H1 (cell line): ENCODE data around the gene CCDC38. TPM values are rescaled to one million over a fixed set of nuclear protein-coding genes. Genes with fewer than 3 reads are reported as not detected.

Experiments
- CTCF ChIA-PET: fragments of 300-600 bp; sonication (Branson Sonifier 250); formaldehyde crosslinking; loops from one replicate; lab custom pipeline; 2021; ENCODE audit not compliant: partially characterized antibody; lab: Charles Lee
- POLR2A ChIA-PET: fragments of 300-600 bp; sonication (Branson Sonifier 250); formaldehyde crosslinking; loops from one replicate; lab custom pipeline; 2021; ENCODE audit warnings: inconsistent platforms; ENCODE audit not compliant: partially characterized antibody; lab: Charles Lee
- DNase-seq, 2 experiments: peaks; one replicate each; pipeline versions ENCODE4 v3.0.0 to v3.0.0-alpha.2; 2010 to 2022; ENCODE audit warnings: low spot score in 2 of 2, low read depth in 1 of 2, mixed read lengths in 1 of 2
- FAIRE-seq: peaks from 2 replicates; lab custom pipeline; 2011; peaks lifted over from hg19 to GRCh38; lab: Jason Lieb, UNC
- H2AFZ ChIP-seq: 2 replicates; pipeline ENCODE4 v1.8.1; 2012; ENCODE audit warnings: low read length, inconsistent platforms
- H2AK5ac ChIP-seq: 2 replicates; pipeline ENCODE4 v1.6.1; 2013; ENCODE audit warnings: low read depth, low read length
- H2BK120ac ChIP-seq: replicated peaks from 2 replicates; pipeline ENCODE3; 2013; ENCODE audit warnings: low read depth, low read length, inconsistent platforms
- H2BK12ac ChIP-seq: 2 replicates; pipeline ENCODE4 v1.6.1; 2013; ENCODE audit warnings: low read depth, low read length
- H2BK15ac ChIP-seq: 2 replicates; pipeline ENCODE4 v1.6.1; 2013; ENCODE audit warnings: low read length
- H2BK20ac ChIP-seq: 2 replicates; pipeline ENCODE4 v1.6.1; 2013; ENCODE audit warnings: low read length
- H2BK5ac ChIP-seq: 2 replicates; pipeline ENCODE4 v1.6.1; 2013; ENCODE audit warnings: low read depth, low read length
- H3K14ac ChIP-seq: 2 replicates; pipeline ENCODE4 v1.6.1; 2013; ENCODE audit warnings: inconsistent platforms; ENCODE audit not compliant: insufficient read length
- H3K18ac ChIP-seq: 2 replicates; pipeline ENCODE4 v1.6.1; 2013; ENCODE audit warnings: low read length; ENCODE audit errors: extremely low read depth
- H3K23ac ChIP-seq: 2 replicates; pipeline ENCODE4 v1.6.1; 2013; ENCODE audit warnings: inconsistent platforms; ENCODE audit not compliant: insufficient read length
- H3K23me2 ChIP-seq: 2 replicates; pipeline ENCODE4 v1.6.1; 2013; ENCODE audit warnings: low read depth, low read length
- H3K27ac ChIP-seq: 2 replicates; pipeline ENCODE4 v1.6.1; 2011; ENCODE audit warnings: low read depth, low read length, inconsistent platforms
- H3K27me3 ChIP-seq, 4 experiments: replicated peaks in 1 of 4; 1 replicate in 1 of 4; 2 replicates in 3 of 4; pipeline versions ENCODE4 v1.6.1 to v1.8.1; 2011 to 2013; ENCODE audit warnings: low read length in 3 of 4, mild to moderate bottlenecking in 3 of 4, inconsistent platforms in 2 of 4, mixed read lengths in 2 of 4, moderate library complexity in 1 of 4; ENCODE audit not compliant: control insufficient read depth in 3 of 4, insufficient read depth in 3 of 4; ENCODE audit errors: extremely low read depth in 1 of 4
- H3K36me3 ChIP-seq, 4 experiments: 2 replicates each; pipeline versions ENCODE4 v1.6.1 to v1.8.1; 2011 to 2013; ENCODE audit warnings: mild to moderate bottlenecking in 4 of 4, low read length in 3 of 4, moderate library complexity in 2 of 4, control low read depth in 1 of 4, inconsistent platforms in 1 of 4; ENCODE audit not compliant: insufficient read depth in 4 of 4, control insufficient read depth in 2 of 4
- H3K4ac ChIP-seq: replicated peaks from 2 replicates; pipeline ENCODE3; 2013; ENCODE audit warnings: low read length, low read depth, mixed read lengths, inconsistent platforms; ENCODE audit not compliant: insufficient read length
- H3K4me1 ChIP-seq, 4 experiments: replicated peaks in 1 of 4; 1 replicate in 1 of 4; 2 replicates in 3 of 4; pipeline versions ENCODE4 v1.6.1 to v1.8.1; 2011 to 2013; ENCODE audit warnings: low read length in 3 of 4, inconsistent platforms in 2 of 4, mixed read lengths in 1 of 4; ENCODE audit not compliant: insufficient read depth in 4 of 4, control insufficient read depth in 3 of 4
- H3K4me2 ChIP-seq, 2 experiments: 2 replicates each; pipeline versions ENCODE4 v1.6.1 to v1.8.1; 2011 to 2013; ENCODE audit warnings: low read depth in 2 of 2, low read length in 2 of 2, control low read depth in 1 of 2, inconsistent platforms in 1 of 2, mild to moderate bottlenecking in 1 of 2; ENCODE audit not compliant: insufficient read depth in 1 of 2
- H3K4me3 ChIP-seq, 4 experiments: fragments of 200-600, 300-600 bp in 1 of 4; sonication (generic), shearing (Covaris generic), sonication (Bioruptor Twin) in 1 of 4; 2 replicates each; pipeline versions ENCODE4 v1.5.1 to v1.8.1; 2011 to 2016; ENCODE audit warnings: low read length in 4 of 4, low read depth in 3 of 4, control low read depth in 2 of 4, inconsistent platforms in 2 of 4, mild to moderate bottlenecking in 2 of 4, mixed read lengths in 1 of 4, moderate library complexity in 1 of 4; ENCODE audit not compliant: insufficient read depth in 2 of 4; ENCODE audit errors: extremely low read depth in 1 of 4
- H3K56ac ChIP-seq: replicated peaks from 2 replicates; pipeline ENCODE3; 2013; ENCODE audit warnings: low read depth, mild to moderate bottlenecking, mixed read lengths, low read length, inconsistent platforms; ENCODE audit not compliant: insufficient read length
- H3K79me1 ChIP-seq: 2 replicates; pipeline ENCODE4 v1.6.1; 2013; ENCODE audit warnings: low read depth, low read length, control low read depth
- H3K79me2 ChIP-seq, 2 experiments: 2 replicates each; pipeline versions ENCODE4 v1.6.1 to v1.8.1; 2012 to 2013; ENCODE audit warnings: low read length in 2 of 2, mild to moderate bottlenecking in 2 of 2, inconsistent platforms in 1 of 2; ENCODE audit not compliant: insufficient read depth in 2 of 2, control insufficient read depth in 1 of 2
- H3K9ac ChIP-seq, 4 experiments: replicated peaks in 1 of 4; 1 replicate in 1 of 4; 2 replicates in 3 of 4; pipeline versions ENCODE4 v1.6.1 to v1.8.1; 2011 to 2013; ENCODE audit warnings: low read depth in 3 of 4, low read length in 3 of 4, control low read depth in 2 of 4, mild to moderate bottlenecking in 2 of 4, moderate library complexity in 2 of 4, inconsistent platforms in 1 of 4; ENCODE audit errors: extremely low read depth in 1 of 4
- H3K9me3 ChIP-seq, 2 experiments: 2 replicates each; pipeline versions ENCODE4 v1.6.1 to v1.8.1; 2012 to 2013; ENCODE audit warnings: mild to moderate bottlenecking in 2 of 2, moderate library complexity in 2 of 2, control low read depth in 1 of 2, inconsistent platforms in 1 of 2, low read depth in 1 of 2, low read length in 1 of 2, mixed read lengths in 1 of 2; ENCODE audit not compliant: insufficient read depth in 2 of 2
- H4K20me1 ChIP-seq, 2 experiments: replicated peaks in 1 of 2; 2 replicates each; pipeline versions ENCODE3 to v1.8.1; 2011 to 2013; ENCODE audit warnings: inconsistent platforms in 2 of 2, low read length in 2 of 2, mild to moderate bottlenecking in 1 of 2; ENCODE audit not compliant: insufficient read depth in 2 of 2, control insufficient read depth in 1 of 2
- H4K5ac ChIP-seq: 2 replicates; pipeline ENCODE4 v1.6.1; 2013; ENCODE audit warnings: low read length, low read depth, mixed read lengths, inconsistent platforms; ENCODE audit not compliant: insufficient read length
- H4K8ac ChIP-seq: 2 replicates; pipeline ENCODE4 v1.8.0; 2013; ENCODE audit warnings: mild to moderate bottlenecking, moderate library complexity, low read length, inconsistent platforms; ENCODE audit not compliant: insufficient read depth; ENCODE audit errors: extremely low read depth
- H4K91ac ChIP-seq: replicated peaks from 2 replicates; pipeline ENCODE3; 2013; ENCODE audit warnings: low read length, mixed read lengths, inconsistent platforms; ENCODE audit not compliant: insufficient read length
- CREB1 ChIP-seq: IDR thresholded peaks from 2 replicates; pipeline ENCODE4 v1.6.1; 2012; ENCODE audit warnings: inconsistent platforms
- EP300 ChIP-seq, 2 experiments: IDR thresholded peaks; 1 replicate in 1 of 2; 2 replicates in 1 of 2; pipeline ENCODE4 v1.6.1; 2011 to 2012; ENCODE audit warnings: low read depth in 2 of 2, low read length in 2 of 2, mild to moderate bottlenecking in 2 of 2, borderline replicate concordance in 1 of 2, inconsistent platforms in 1 of 2, moderate library complexity in 1 of 2
- JUND ChIP-seq: IDR thresholded peaks from 2 replicates; pipeline ENCODE4 v1.6.1; 2011; ENCODE audit warnings: mild to moderate bottlenecking, improper control_type of control experiment, low read length
- KDM1A ChIP-seq: fragments of 200-600, 300-600 bp; sonication (generic); IDR thresholded peaks from 2 replicates; pipeline ENCODE4 v1.7.1; 2016; ENCODE audit warnings: mild to moderate bottlenecking, low read length, borderline replicate concordance
- KDM4A ChIP-seq: IDR thresholded peaks from one replicate; pipeline ENCODE4 v1.7.1; 2012; ENCODE audit warnings: low read depth, mild to moderate bottlenecking, moderate library complexity, low read length, inconsistent platforms; ENCODE audit not compliant: severe bottlenecking
- KDM5A ChIP-seq: fragments of 200-600 bp; IDR thresholded peaks from 2 replicates; pipeline ENCODE4 v1.7.1; 2012; ENCODE audit warnings: mild to moderate bottlenecking, low read length, inconsistent platforms, mixed read lengths
- NRF1 ChIP-seq: IDR thresholded peaks from 2 replicates; pipeline ENCODE4 v1.6.1; 2011; ENCODE audit warnings: mild to moderate bottlenecking, low read depth, low read length, improper control_type of control experiment
- SAP30 ChIP-seq: fragments of 300-600 bp; sonication (generic); IDR thresholded peaks from 2 replicates; pipeline ENCODE4 v1.7.1; 2012; ENCODE audit warnings: low read length, moderate library complexity, mild to moderate bottlenecking, inconsistent platforms; ENCODE audit not compliant: insufficient read depth, insufficient replicate concordance
- SIX5 ChIP-seq: IDR thresholded peaks from 2 replicates; pipeline ENCODE4 v1.6.1; 2011; ENCODE audit warnings: mild to moderate bottlenecking, low read depth, low read length
- SP1 ChIP-seq: IDR thresholded peaks from 2 replicates; pipeline ENCODE4 v1.6.1; 2011; ENCODE audit warnings: low read depth, low read length
- SP2 ChIP-seq: IDR thresholded peaks from 2 replicates; pipeline ENCODE4 v1.6.1; 2012; ENCODE audit warnings: mild to moderate bottlenecking, low read length, inconsistent platforms
- SP4 ChIP-seq: IDR thresholded peaks from 2 replicates; pipeline ENCODE4 v1.6.1; 2012; ENCODE audit warnings: low read length, inconsistent platforms
- TCF12 ChIP-seq: IDR thresholded peaks from 2 replicates; pipeline ENCODE4 v1.6.1; 2011; ENCODE audit warnings: low read depth, mild to moderate bottlenecking, low read length
- TEAD4 ChIP-seq: IDR thresholded peaks from 2 replicates; pipeline ENCODE4 v1.6.1; 2012; ENCODE audit warnings: low read depth, low read length, inconsistent platforms, mixed read lengths
- WGBS, 2 experiments: shearing (Covaris generic) in 1 of 2; methylation state at CpG; one replicate each; pipeline versions ENCODE4 v1.1.6 to v1.1.7; 2013 to 2015; ENCODE audit warnings: low lambda C conversion rate in 2 of 2, mixed read lengths in 2 of 2, inconsistent platforms in 1 of 2, low coverage in 1 of 2, missing lambda C conversion rate in 1 of 2; ENCODE audit not compliant: insufficient replicate concordance in 2 of 2, insufficient coverage in 1 of 2, insufficient read length in 1 of 2; ENCODE audit errors: extremely low coverage in 1 of 2, missing lambda C conversion rate in 1 of 2; 5-methylcytosine and 5-hydroxymethylcytosine counted together
- polyA plus RNA-seq, 7 experiments: library from polyadenylated mRNA; depleted of rRNA in 3 of 7; stranded (reverse) in 5 of 7; unstranded in 2 of 7; fragments of >200 nt in 5 of 7; fragments of 200-250 nt in 2 of 7; gene quantifications; 1 replicate in 5 of 7; 2 replicates in 1 of 7; 4 replicates in 1 of 7; pipeline versions ENCODE4 v1.2.1 to v1.2.3, GENCODE V29; 2011 to 2013; ENCODE audit warnings: missing spikeins in 2 of 7, mixed read lengths in 2 of 7
- total RNA-seq: library from RNA; stranded (reverse); fragmentation: NEBNext Ultra II Directional; extraction: Animal tissue kit (Norgen Biotek cat#: 25700); gene quantifications from 2 replicates; pipeline ENCODE4 v1.2.1, GENCODE V29; 2021

The CCDC38 gene
- total and polyA plus RNA-seq, 2 of the 8 experiments (the other 6 are each of a cell fraction or from before 2014, with no cell fraction given) = not detected

GRCh38 chr12:95942101-95942523, 302 bp downstream of the CCDC38 start:
- no peak for FAIRE-seq
- H2BK20ac ChIP-seq = no peak overlapping the region
- ChIA-PET POLR2A (interaction anchor here (0.8 to 1.9 kb wide), 5 partner anchors 11 to 232 kb away, joined by 3 to 8 read pairs (median 4); partner anchors contain the start of gene SNRPF), CTCF (interaction anchor here (1.1 to 10.1 kb wide), 5 partner anchors 15 to 57 kb away, joined by 3 to 123 read pairs (median 13); no protein-coding TSS in a partner anchor)
- H2BK120ac ChIP-seq = no peak overlapping the region
- H3K4me1 ChIP-seq = peaks cover 0 to 4% (median under 1%) of the 10 kb centered on the region in 4 experiments; a peak in 3 of 7 replicates
- H4K8ac ChIP-seq = peak overlapping the region; percentile 94; the same call in 1 of the 2 replicates
- H2BK12ac ChIP-seq = 0 out of 2 replicates have a peak overlapping the region, but pooled peaks have one; percentile 33
- no peaks in the 10 kb centered on the region for H4K20me1 ChIP-seq
- 13% methylated on average over 13 of the region's 13 CpGs; no CpG with 5 or more reads in 1 of the 2 experiments for WGBS, 2 experiments
- no peak overlapping the region for H3K23ac ChIP-seq
- DNase-seq = no peak
- peak overlapping the region; percentile 38; the same call in 1 of the 2 replicates for H3K18ac ChIP-seq
- H3K79me2 ChIP-seq = no peaks in the 10 kb centered on the region
- H3K4me3 ChIP-seq = peak overlapping the region; percentile 59 to 95 (median 74)
- no peak overlapping the region for H2AK5ac ChIP-seq
- H3K27ac ChIP-seq = no peak overlapping the region
- H2BK15ac ChIP-seq = no peak overlapping the region
- peak overlapping the region; percentile 63 for H3K56ac ChIP-seq
- no peak overlapping the region for H3K4ac ChIP-seq
- 0 out of 2 replicates have a peak overlapping the region, but pooled peaks have one; percentile 66 for H2BK5ac ChIP-seq
- peaks cover 0 to 11% (median 10%) of the 10 kb centered on the region in 4 experiments; a peak in 5 of 7 replicates for H3K27me3 ChIP-seq
- peak overlapping the region; percentile 19 for H4K5ac ChIP-seq
- H2AFZ ChIP-seq = peak overlapping the region; percentile 98; the same call in 1 of the 2 replicates
- H4K91ac ChIP-seq = peak overlapping the region; percentile 42
- H3K9ac ChIP-seq = peak overlapping the region in 2 of 4 experiments; percentile 32 to 57; a peak in 3 of 7 replicates
- peak overlapping the region; percentile 70 to 79 for H3K4me2 ChIP-seq
- no peaks in the 10 kb centered on the region for H3K79me1 ChIP-seq
- no peak overlapping the region for H3K14ac ChIP-seq
- H3K9me3 ChIP-seq = no peaks in the 10 kb centered on the region
- H3K23me2 ChIP-seq = peaks cover 8% of the 10 kb centered on the region; the same call in 1 of the 2 replicates
- no peaks in the 10 kb centered on the region for H3K36me3 ChIP-seq
- TF ChIP-seq SP1 (no peak), SP4 (no peak), TEAD4 (no peak), KDM5A (no peak), KDM1A (no peak), CREB1 (no peak), JUND (no peak), SAP30 (no peak), SP2 (no peak), SIX5 (no peak), TCF12 (no peak), NRF1 (no peak), EP300 (IDR thresholded peaks at IDR 0.05; ENCODE audit: borderline replicate concordance in 1 of 2, low read depth in 2 of 2, low read length in 2 of 2) (no peak), KDM4A (no peak)
